Brain microvascular endothelial cell (primary cell): ENCODE data around the gene PAN3.

Experiments
- DNase-seq: peaks from one replicate; pipeline ENCODE4 v3.0.0-alpha.2; 2020
- H3K27ac ChIP-seq: fragments of 250-450 bp; sonication (Bioruptor Pico); 2 replicates; pipeline ENCODE4 v1.5.1; 2020; ENCODE audit warnings: mild to moderate bottlenecking, moderate library complexity
- H3K27me3 ChIP-seq: fragments of 250-450 bp; sonication (Bioruptor Pico); replicated peaks from 2 replicates; pipeline ENCODE4 v1.5.1; 2020; ENCODE audit warnings: mild to moderate bottlenecking
- H3K36me3 ChIP-seq: fragments of 250-450 bp; sonication (Bioruptor Pico); replicated peaks from 2 replicates; pipeline ENCODE4 v1.5.1; 2020; ENCODE audit warnings: mild to moderate bottlenecking
- H3K4me3 ChIP-seq: 2 replicates; pipeline ENCODE4 v1.5.1; 2011; ENCODE audit warnings: low read depth, mild to moderate bottlenecking, control low read depth, low read length, moderate library complexity
- CTCF ChIP-seq: IDR thresholded peaks from 2 replicates; pipeline ENCODE4 v1.5.1; 2011; ENCODE audit warnings: low read depth, mild to moderate bottlenecking, moderate library complexity, low read length, control low read depth, inconsistent platforms; ENCODE audit errors: missing control alignments
- in situ Hi-C: cut with HindIII; loops from 2 replicates; pipeline ENCODE4 v1.10.0; 2017; ENCODE audit warnings: low sequenced_read_pairs, low pct_ligation_motif_present

PAN3 gene

DNA sequence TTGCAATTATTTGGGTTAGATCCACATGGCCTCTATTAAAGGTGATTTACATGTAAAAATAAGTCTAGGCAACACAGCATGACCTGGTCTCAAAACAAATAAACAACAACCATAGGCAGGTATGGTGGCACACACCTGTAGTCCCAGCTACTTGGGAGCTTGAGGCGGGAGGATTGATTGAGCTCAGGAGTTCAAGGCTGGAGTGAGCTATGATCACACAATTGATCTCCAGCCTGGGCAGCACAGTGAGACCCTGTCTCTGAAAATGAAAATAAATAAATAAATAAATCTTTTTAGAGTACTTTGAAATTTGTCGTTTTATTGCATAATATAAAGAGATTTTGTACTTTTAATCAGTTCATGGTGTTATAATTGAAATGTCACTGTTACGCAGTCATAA is 93.3 kb downstream of the PAN3 start:
- DNase-seq: no peak
- in situ Hi-C loops: no loop called here
- Histone ChIP-seq H3K27me3 (no peaks in the 10 kb centered on the region), H3K27ac (no peak overlapping the region), H3K36me3 (no peaks in the 10 kb centered on the region), H3K4me3 (no peak overlapping the region)
- no peak for TF ChIP-seq CTCF

DNA sequence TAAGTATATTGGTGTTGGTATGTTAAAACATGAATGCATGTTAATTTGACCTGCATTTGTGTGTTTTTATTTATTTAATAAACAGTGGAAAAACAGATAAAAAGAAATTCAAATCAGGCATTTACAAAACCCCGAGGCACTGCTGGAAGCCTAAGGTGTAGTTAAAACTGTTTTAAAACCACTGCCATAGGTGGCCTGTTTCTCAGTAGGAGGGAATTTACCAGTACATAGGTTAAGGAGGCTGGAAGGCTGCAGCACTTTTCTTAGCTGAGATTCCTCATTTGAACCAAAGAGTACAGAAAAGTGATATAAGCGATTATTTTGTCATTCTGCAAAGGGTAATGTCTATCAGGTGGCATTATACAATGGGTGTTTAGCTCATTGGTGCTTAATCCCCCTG is 99.6 kb downstream of the PAN3 start:
- TF ChIP-seq CTCF: no peak
- no peak for DNase-seq
- no peak overlapping the region for H3K4me3 ChIP-seq
- no peak overlapping the region for H3K27ac ChIP-seq
- no peaks in the 10 kb centered on the region for H3K36me3 ChIP-seq
- no peaks in the 10 kb centered on the region for H3K27me3 ChIP-seq
- in situ Hi-C loops: no loop called here

DNA sequence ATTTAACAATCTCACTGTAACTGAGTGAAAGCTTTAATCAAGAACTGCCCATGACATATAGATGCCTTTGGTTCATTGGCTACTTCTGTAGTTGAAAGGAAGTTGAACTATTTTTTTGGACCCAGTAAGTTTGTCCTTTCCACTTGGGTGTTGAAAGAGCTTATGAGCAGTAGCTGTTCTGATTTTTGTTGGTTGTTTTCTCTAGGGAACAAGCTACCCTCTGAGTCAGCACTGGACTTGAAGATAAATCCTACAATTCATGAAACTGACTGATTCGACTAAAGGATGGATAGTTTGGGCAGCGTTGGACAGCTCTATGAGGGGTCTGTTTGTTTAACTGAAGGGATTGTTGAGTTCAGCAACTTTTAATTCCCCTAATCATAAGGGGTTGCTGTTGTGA is 101.0 kb downstream of the PAN3 start:
- DNase-seq: peak; percentile 60
- no peaks in the 10 kb centered on the region for H3K36me3 ChIP-seq
- H3K4me3 ChIP-seq: no peak overlapping the region
- TF ChIP-seq CTCF: no peak
- H3K27ac ChIP-seq: no peak overlapping the region
- in situ Hi-C loops: no loop called here
- H3K27me3 ChIP-seq: no peaks in the 10 kb centered on the region

DNA sequence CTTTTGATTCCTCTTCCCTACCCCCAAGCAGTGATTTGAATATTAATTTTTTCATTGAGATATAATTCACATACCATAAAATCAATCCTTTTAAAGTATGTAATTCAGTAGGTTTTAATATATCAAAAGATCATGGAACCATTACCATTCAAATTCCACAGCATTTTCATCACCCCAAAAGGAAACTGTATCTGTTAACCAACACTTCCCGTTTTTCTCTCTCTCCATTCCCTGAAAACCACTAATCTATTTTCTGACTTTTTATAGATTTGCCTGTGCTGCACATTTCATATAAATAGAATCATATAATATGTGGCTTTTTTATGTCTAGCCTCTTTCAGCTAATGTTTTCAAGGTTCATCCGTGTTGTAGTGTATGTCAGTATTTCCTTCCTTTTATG is 107.1 kb downstream of the PAN3 start:
- Histone ChIP-seq H3K36me3 (no peaks in the 10 kb centered on the region), H3K27ac (no peak overlapping the region), H3K27me3 (no peaks in the 10 kb centered on the region), H3K4me3 (no peak overlapping the region)
- no peak for DNase-seq
- TF ChIP-seq CTCF: no peak
- in situ Hi-C loops: no loop called here

- TF ChIP-seq CTCF: no peak
- in situ Hi-C loops: no loop called here
These were observed 108.5 kb downstream of the PAN3 start for GRCh38 chr13:28246891-28247290.

DNA sequence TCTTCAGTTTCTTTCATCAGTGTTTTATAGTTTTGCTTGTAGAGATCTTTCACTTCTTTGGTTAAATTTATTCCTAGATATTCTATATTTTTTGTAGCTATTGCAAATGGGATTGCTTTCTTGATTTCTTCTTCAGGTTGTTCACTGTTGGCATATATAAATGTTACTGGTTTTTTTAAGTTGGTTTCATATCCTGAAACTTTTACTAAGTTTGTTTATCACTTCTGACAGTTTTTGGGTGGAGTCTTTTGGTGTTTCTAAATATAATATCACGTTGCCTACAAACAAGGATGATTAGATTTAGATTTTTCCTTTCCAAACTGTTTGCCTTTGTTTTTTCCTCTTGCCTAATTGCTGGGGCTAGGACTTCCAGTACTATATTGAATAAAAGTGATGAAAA is 109.7 kb downstream of the PAN3 start:
- no peak for TF ChIP-seq CTCF
- Histone ChIP-seq H3K36me3 (no peaks in the 10 kb centered on the region), H3K27me3 (no peaks in the 10 kb centered on the region), H3K27ac (no peak overlapping the region), H3K4me3 (no peak overlapping the region)
- in situ Hi-C loops: no loop called here
- DNase-seq: no peak

More at GRCh38 chr13:28246891-28247290, 108.5 kb downstream of the PAN3 start:
- no peak for DNase-seq
- Histone ChIP-seq H3K4me3 (no peak overlapping the region), H3K27me3 (no peaks in the 10 kb centered on the region), H3K27ac (no peak overlapping the region), H3K36me3 (no peaks in the 10 kb centered on the region)
